ENCODE results near the gene BCKDK. TPM values are rescaled to one million over a fixed set of nuclear protein-coding genes. Genes with fewer than 3 reads are reported as not detected.
A peak's percentile ranks its signal among the peaks of the same experiment; 100 is the strongest.

The BCKDK gene
- total RNA-seq, 1 experiment from 2014 or later = 58.3 TPM

GRCh38 chr16:31087481-31087880, 20.7 kb upstream of the BCKDK start (continued):
- no peak for TF ChIP-seq ERG (CRISPR knock-in tag; IDR thresholded peaks at IDR 0.05)
- no peak for TF ChIP-seq IRF1 (CRISPR knock-in tag; IDR thresholded peaks at IDR 0.05)
- no peak for TF ChIP-seq ZNF232 (CRISPR knock-in tag; IDR thresholded peaks at IDR 0.05)

DNA sequence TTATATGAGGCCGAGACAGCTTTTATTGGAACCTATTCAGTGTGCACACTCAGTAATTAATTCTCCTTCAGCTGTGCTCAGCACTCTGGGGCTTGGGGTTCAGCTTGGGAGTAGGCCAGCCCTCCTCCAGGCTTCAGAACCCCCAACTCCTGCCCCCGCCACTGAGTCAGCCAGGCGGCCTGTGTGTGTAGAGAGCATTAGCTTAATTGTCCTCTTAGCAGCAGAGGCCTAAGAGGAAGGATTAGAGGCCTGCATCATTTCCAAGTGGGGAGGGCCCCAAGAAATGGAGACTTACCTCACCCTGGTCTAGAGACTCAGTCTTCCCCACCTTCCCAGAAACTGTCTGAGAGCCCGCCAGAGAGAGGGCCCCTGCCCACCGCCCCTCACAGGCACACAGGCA, 20.2 kb upstream of the BCKDK start:
- peaks cover 12% of the 10 kb centered on the region for H3K36me3 Mint-ChIP-seq
- H3K27me3 Mint-ChIP-seq (ENCODE audit: low read depth) = no peaks in the 10 kb centered on the region
- POLR2A ChIA-PET = no interaction called here
- no peak overlapping the region for H3K27ac Mint-ChIP-seq
- H3K9me3 Mint-ChIP-seq = no peaks in the 10 kb centered on the region
- no peak for TF ChIP-seq HMGA2 (CRISPR knock-in tag; IDR thresholded peaks at IDR 0.05)
- TF ChIP-seq SMAD3 (CRISPR knock-in tag; IDR thresholded peaks at IDR 0.05; ENCODE audit: borderline replicate concordance) = no peak
- TF ChIP-seq ZNF263 (CRISPR knock-in tag; IDR thresholded peaks at IDR 0.05; ENCODE audit: low read depth) = no peak
- TF ChIP-seq CREB1 (CRISPR knock-in tag; IDR thresholded peaks at IDR 0.05) = no peak
- no peak for TF ChIP-seq TEAD1 (CRISPR knock-in tag; IDR thresholded peaks at IDR 0.05)
- no peak for TF ChIP-seq ATF6 (CRISPR knock-in tag; IDR thresholded peaks at IDR 0.05)
- TF ChIP-seq ZNF317 (CRISPR knock-in tag; IDR thresholded peaks at IDR 0.05; ENCODE audit: borderline replicate concordance, low read depth) = no peak
- TF ChIP-seq NFYB (CRISPR knock-in tag; conservative IDR thresholded peaks at IDR 0.05; ENCODE audit: low read depth) = no peak
- TF ChIP-seq NFATC4 (CRISPR knock-in tag; IDR thresholded peaks at IDR 0.05) = no peak
- TF ChIP-seq ZNF138 (CRISPR knock-in tag; conservative IDR thresholded peaks at IDR 0.05) = no peak
- no peak for TF ChIP-seq SP1 (CRISPR knock-in tag; conservative IDR thresholded peaks at IDR 0.05)
- no peak for TF ChIP-seq FOXP1 (CRISPR knock-in tag; IDR thresholded peaks at IDR 0.05; ENCODE audit: borderline replicate concordance)
- TF ChIP-seq, protein P1, sequence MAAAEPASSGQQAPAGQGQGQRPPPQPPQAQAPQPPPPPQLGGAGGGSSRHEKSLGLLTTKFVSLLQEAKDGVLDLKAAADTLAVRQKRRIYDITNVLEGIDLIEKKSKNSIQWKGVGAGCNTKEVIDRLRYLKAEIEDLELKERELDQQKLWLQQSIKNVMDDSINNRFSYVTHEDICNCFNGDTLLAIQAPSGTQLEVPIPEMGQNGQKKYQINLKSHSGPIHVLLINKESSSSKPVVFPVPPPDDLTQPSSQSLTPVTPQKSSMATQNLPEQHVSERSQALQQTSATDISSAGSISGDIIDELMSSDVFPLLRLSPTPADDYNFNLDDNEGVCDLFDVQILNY (CRISPR knock-in tag; IDR thresholded peaks at IDR 0.05) = no peak
- no peak for TF ChIP-seq EMX1 (CRISPR knock-in tag; IDR thresholded peaks at IDR 0.05)
- TF ChIP-seq PRRX2 (CRISPR knock-in tag; IDR thresholded peaks at IDR 0.05) = no peak
- TF ChIP-seq ZNF232 (CRISPR knock-in tag; IDR thresholded peaks at IDR 0.05) = no peak
- no peak for TF ChIP-seq CBFB (CRISPR knock-in tag; IDR thresholded peaks at IDR 0.05; ENCODE audit: low read depth)
- no peak for TF ChIP-seq ESRRA (CRISPR knock-in tag; IDR thresholded peaks at IDR 0.05; ENCODE audit: borderline replicate concordance)
- H3K4me1 Mint-ChIP-seq = no peaks in the 10 kb centered on the region
- CTCF ChIA-PET = no interaction called here
- no peak overlapping the region for H3K4me3 Mint-ChIP-seq
- ATAC-seq (no peak), DNase-seq (ENCODE audit: low spot score) (no peak)

DNA sequence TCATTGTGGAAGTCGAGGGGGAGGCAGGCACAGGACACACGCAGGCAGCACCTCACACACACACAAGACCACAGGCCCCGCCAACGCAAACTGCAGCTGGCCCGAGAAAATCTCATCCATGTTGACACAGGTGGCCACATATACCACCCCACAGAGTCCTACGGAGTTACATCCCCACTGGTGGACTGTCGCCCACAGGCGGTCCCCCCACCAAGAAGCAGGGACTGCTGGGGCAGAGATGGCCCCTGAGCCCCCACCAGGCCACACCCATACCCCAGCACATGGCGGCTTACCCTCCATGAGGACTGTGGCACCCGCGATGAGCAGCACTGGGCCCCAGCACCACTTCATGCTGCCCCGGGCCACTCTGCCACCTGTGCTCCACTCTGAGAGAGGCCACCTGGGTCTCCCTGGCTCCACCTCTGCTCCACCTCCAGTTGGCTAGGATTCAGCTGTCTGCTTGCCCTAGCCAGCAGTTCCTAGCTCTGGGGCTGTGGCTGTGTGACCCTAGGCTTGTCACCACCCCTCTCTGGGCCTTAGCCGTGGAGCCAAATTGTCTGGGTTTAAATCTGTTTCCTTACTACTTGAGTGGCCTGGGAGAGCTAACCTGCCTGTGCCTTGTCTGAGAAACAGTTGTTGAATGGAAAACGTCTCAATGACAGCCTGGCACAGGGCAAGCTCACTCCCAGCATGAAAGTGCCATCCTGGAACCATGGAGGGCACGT, 19.6 kb upstream of the BCKDK start, which contains the start of gene PRSS53:
PRSS53 (minus strand) TSS at position 485 of the 725 bp plus-strand sequence; CDS start at position 351, 134 bp downstream.
- ATAC-seq (no peak), DNase-seq (ENCODE audit: low spot score) (no peak)
- Mint-ChIP-seq H3K27me3 (ENCODE audit: low read depth) (no peaks in the 10 kb centered on the region), H3K4me3 (no peak within 1 kb of the TSS), H3K36me3 (peaks cover 12% of the 10 kb centered on the region), H3K4me1 (0 out of 2 replicates have a peak, but pooled peaks cover 3% of the 10 kb centered on the region), H3K27ac (peak within 1 kb of the TSS; percentile 49; the same call in 1 of the 2 replicates), H3K9me3 (no peaks in the 10 kb centered on the region)
- CTCF ChIA-PET = interaction anchor here (0.6 kb wide), 1 partner anchor 47 kb away, joined by 3 read pairs; no protein-coding TSS in a partner anchor
- POLR2A ChIA-PET = no interaction called here
- TF ChIP-seq IRF2 (CRISPR knock-in tag; IDR thresholded peaks at IDR 0.05; ENCODE audit: borderline replicate concordance, low read depth) = no peak
- no peak for TF ChIP-seq OVOL2 (CRISPR knock-in tag; IDR thresholded peaks at IDR 0.05; ENCODE audit: borderline replicate concordance)
- TF ChIP-seq ZNF532 (CRISPR knock-in tag; IDR thresholded peaks at IDR 0.05; ENCODE audit: borderline replicate concordance) = no peak
- TF ChIP-seq MAX (CRISPR knock-in tag; IDR thresholded peaks at IDR 0.05) = no peak

Measured in WTC11 (cell line).